Testis (tissue), 2 donors: Measurements from ENCODE around the gene CLIP2.

Source experiments
- CTCF ChIP-seq, 3 experiments: fragments of 450-650 bp in 2 of 3; fragments of 200-600 bp in 1 of 3; sonication (generic) in 1 of 3; IDR thresholded peaks; one replicate each; pipeline ENCODE4 v1.5.1; 2016 to 2019; ENCODE audit warnings: antibody characterized with exemption in 3 of 3, mild to moderate bottlenecking in 2 of 3, moderate library complexity in 1 of 3
- POLR2A ChIP-seq: fragments of 450-650 bp; IDR thresholded peaks from one replicate; pipeline ENCODE4 v1.6.1; 2017; ENCODE audit warnings: antibody characterized with exemption, mild to moderate bottlenecking, moderate library complexity

- TF ChIP-seq POLR2A (no peak), CTCF (IDR thresholded peaks at IDR 0.05) (no peak)
Observed at GRCh38 chr7:74380720-74381119, 91.5 kb downstream of the CLIP2 start.
